GM12892 (cell line): Measurements from ENCODE around the gene C14orf93.
A peak's percentile ranks its signal among the peaks of the same experiment; 100 is the strongest.
"Not testable (repeated sequence)": the region's sequence is repeated elsewhere in the genome, so short reads cannot be mapped to it uniquely, and the experiment has no call there.

ENCODE experiments used
- DNase-seq: peaks from one replicate; pipeline ENCODE4 v3.0.0; 2011; ENCODE audit not compliant: insufficient read length
- FAIRE-seq: peaks from 2 replicates; lab custom pipeline; 2011; peaks lifted over from hg19 to GRCh38; lab: Jason Lieb, UNC
- POLR2A ChIP-seq: IDR thresholded peaks from 2 replicates; pipeline ENCODE4 v1.6.1; 2011; ENCODE audit warnings: low read depth, low read length, control low read depth
- POLR2AphosphoS5 ChIP-seq: IDR thresholded peaks from 2 replicates; pipeline ENCODE4 v1.6.1; 2011; ENCODE audit warnings: low read depth, low read length, control low read depth
- TAF1 ChIP-seq: IDR thresholded peaks from 2 replicates; pipeline ENCODE4 v1.6.1; 2011; ENCODE audit warnings: low read depth, mild to moderate bottlenecking, control low read depth, low read length, borderline replicate concordance

C14orf93 gene

DNA sequence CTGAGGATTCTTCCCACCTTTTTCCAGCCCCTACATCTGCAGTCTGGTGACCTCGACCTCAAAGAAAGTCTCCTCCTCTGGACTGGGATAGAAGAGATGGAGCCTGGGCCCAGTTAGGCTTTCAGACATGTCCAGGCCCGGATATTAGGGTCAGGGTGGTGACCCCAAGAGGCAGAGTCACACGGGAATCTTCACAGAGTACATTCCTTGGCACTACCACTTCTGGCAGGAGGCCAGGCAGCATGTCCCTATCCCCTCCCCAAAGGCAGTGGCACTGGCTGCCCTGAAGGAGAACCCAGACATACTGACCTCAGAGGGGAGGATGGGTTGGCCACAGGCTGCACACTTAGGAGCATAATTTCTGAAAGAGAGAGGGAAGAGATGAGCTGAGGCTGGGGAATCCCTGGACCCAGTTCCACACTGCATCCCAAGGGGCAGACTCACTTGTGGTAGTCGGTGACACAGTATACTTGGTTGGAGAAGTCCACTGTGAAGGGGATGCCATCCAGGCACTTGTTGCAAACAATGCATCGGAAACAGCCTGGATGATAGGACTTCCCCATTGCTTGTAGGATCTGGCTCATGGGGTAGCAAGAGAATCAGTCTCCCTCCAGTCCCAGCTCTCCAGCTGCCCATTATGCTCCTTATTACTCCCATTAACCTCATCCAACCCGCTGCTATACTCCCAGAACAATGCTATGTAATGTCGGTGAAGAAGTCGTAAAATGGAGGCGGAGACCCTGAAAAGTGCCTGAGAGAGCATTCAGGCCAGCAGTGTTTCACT, 35.2 kb downstream of the C14orf93 start:
- FAIRE-seq (no peak), DNase-seq (no peak)
- TF ChIP-seq POLR2AphosphoS5 (no peak), TAF1 (no peak), POLR2A (no peak)

DNA sequence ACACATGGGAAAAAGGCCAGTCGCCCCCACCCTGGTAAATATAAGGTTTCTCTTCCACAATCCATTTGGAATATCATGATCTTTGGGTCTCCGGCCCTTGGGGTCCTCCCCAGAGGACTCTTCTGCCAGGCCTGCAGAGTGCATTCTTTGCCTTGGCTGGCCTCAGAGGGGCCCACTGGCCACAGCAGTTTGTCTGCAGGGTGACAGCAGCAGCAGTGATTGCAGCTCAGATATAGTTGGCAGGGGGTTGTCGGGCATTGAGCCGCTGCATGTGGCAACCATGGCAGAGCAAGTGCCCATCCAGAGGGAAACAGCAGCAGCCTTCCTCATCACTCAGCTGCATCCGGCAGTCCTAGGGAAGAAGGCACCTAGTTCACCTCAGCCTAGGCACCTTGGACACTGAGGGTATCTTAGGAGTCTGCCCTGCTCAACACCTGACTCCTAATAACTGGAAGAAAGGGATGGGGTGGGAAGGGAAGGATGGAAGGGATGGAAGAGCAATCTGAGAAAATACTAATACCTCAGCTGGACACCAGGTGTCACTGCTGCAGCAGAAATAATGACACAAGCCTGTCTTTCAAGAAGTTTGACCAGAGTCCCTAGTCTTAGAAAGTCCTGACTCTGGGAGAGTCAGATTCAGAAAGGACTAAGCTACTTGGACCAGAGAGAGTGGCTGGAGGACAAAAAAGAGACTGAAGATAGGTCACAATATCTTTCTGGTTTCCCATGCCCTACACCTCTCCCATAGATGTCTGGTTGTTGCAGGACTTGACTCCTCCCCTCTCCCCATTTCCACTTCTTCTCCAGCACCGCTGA, 36.5 kb downstream of the C14orf93 start:
- FAIRE-seq: peak; percentile 74
- TF ChIP-seq TAF1 (no peak), POLR2A (no peak), POLR2AphosphoS5 (no peak)
- DNase-seq: no peak

DNA sequence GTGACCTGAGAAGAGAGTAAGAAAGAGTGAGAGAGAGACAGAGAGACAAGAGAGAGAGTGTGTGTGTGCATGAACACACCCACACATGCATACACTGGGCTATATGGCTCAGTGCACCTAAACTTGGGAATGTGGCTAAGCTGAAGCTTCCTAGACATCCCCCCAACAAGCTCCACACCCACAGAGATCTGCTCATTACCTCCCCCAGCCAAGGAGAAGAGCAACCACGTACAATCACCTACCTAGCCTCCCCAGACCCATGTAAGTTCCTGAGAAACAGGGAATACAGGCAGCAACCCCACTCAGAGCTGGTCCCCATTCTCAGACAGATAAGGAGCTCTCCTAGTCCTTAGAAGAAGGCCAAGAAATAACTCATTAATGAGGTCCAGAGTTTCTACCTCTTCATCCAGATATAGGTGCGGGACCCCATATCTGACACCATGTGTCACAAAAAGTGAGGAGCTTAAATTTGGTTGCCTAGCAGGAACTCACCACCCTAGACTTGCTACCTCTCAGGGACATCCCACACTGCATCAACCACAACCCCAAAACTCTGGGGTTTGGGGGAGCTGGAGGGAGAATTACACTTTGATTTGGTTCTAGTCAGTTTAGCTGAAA, 37.5 kb downstream of the C14orf93 start:
- no peak for FAIRE-seq
- TF ChIP-seq TAF1: no peak
- no peak for TF ChIP-seq POLR2A
- TF ChIP-seq POLR2AphosphoS5: no peak

DNA sequence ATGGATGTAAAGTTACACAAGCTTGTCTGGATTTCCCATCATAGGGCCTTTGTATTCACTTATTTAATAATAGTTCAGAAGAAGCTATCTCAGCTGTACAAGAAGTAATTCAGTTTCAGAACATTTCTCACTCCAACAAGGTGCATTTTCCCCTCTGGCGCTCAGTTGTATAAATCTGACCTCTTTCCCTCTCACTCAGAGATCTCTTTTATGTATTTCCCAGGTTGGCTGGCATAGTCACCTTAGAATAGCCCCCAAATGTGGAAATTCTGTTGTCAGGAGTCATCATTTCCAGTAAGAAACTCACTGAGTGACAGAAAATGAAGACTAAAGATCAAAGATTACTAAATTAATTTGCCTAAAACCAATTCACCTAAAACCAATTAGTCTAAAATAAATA, 38.8 kb downstream of the C14orf93 start:
- TF ChIP-seq POLR2A (no peak), POLR2AphosphoS5 (no peak), TAF1 (no peak)
- FAIRE-seq: no peak

More for the DNA sequence above, 37.5 kb downstream of the C14orf93 start:
- DNase-seq: no peak

DNA sequence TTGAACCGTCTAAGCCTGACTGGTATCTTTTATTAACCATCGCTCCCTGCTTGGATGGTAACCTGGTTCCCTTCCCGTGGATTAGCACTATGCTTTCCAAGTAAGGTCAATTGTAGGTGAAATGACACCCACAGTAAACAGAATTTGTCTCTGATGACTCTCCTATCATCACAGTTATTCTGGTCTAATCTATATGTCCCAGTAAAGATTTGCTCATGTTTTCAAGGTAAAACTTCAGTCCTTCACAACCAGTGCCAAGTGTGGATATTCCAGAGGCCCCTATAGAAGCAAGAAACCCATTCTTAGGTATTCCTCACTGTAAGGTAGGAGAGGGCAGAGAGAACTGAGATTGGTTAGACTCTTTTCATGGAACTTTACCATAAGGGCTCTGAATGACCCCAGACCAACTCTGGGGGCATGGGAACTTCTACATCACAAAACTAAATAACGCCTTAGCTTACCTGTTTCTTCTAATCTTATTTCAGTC, 43.1 kb downstream of the C14orf93 start:
- FAIRE-seq: no peak

More for the DNA sequence above, 38.8 kb downstream of the C14orf93 start:
- DNase-seq: no peak

DNA sequence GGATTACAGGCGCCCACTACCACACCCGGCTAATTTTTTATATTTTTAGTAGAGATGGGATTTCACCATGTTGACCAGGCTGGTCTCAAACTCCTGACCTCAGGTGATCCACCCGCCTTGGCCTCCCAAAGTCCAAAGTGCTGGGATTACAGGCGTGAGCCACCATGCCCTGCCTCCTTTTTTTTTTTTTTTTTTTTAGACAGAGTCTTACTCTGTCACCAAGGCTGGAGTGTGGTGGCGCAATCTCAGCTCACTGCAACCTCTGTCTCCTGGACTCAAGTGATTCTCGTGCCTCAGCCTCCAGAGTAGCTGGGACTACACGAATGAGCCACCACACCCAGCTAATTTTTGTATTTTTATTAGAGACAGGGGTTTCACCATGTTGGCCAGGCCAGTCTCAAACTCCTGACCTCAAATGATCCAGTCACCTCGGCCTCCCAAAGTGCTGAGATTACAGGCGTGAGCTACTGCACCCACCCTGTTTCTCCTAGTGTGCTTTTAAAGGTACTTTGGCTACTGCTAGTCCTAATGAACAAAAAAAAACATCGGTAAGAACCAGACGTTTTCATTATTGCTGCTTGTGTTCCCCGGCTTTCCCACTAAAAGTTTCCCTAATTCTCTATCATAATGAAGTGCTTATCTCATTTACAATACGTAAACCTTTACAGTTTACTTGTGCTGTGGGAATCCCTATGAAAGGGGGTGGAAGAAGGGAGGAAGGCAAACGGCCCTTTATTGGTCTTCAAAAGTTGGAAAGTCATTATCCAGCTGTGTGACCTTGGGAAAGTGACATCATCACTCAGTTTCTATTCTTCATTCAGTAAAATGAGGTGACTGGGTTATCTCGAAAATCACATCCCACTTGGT, 43.8 kb downstream of the C14orf93 start:
- not testable (repeated sequence) for DNase-seq, FAIRE-seq

More for the DNA sequence above, 43.1 kb downstream of the C14orf93 start:
- no peak for DNase-seq
- TF ChIP-seq POLR2A (no peak), POLR2AphosphoS5 (no peak)

DNA sequence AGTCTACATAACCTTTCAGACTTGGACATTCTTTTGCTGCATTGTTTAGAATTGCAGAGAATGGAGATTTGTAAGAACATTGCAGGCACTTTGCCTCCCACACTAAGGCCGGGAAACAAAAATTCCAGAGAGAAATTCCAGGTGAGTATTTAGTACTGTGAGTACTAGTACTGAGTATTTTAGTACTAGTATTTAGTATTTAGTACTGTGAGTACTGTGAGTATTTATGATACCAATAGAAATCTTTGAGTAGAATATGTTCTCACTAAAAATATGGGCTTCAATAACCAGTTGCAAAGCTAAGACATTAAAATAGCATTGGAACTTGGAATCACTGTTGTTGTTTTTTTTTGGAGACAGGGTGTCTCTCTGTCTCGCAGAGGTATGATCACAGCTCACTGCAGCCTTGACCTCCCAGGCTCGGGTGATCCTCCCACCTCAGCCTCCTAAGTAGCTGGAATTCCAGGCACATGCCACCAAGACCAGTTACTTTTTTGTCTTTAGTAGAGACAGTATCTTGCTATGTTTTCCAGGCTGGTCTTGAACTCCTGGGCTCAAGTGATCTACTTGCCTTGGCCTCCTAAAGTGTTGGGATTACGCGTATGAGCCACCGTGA, 47.8 kb downstream of the C14orf93 start:
- FAIRE-seq (no peak), DNase-seq (no peak)
- TF ChIP-seq TAF1 (no peak), POLR2AphosphoS5 (no peak), POLR2A (no peak)

DNA sequence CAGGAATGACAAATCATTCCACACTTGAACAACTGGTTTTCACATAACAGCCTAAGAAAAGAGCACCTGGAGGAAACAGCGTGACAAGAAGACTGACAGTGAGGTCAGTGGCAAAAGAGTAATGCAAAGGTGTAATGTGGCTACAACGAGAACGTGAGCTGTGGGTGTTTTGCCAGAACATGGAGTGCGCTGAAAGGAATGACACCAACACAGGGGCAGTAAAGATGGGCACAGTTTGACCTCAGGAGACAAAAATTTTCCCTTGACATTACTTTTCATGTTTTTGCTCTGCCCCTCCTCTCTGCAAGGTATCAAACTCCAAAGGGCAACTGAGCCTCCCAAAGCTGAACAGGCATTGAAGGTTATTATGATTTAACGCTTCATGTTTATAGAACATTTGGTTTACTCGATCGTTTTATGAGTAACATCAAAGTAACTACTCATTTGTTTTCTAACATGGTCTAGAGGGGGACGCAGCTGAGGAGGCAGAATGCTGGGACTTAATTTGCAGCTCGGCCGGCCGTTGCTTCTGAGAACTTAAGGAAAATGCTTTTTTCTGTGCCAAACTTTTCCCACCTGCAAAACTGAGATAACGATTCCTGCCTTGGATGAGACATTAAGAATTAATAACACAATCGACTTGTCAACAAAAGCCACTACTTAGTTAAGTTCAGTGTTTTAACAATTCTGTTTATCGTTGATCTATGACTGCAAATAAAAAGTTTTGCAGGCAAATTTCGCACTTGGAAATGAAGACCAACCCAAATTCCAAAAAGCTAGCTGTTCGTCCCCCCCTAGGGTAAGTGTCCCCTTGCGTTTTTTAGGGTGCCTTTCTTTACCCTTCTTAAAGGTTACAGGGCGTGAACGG, 54.0 kb downstream of the C14orf93 start:
- TF ChIP-seq TAF1 (no peak), POLR2A (no peak), POLR2AphosphoS5 (no peak)
- FAIRE-seq (no peak), DNase-seq (no peak)

DNA sequence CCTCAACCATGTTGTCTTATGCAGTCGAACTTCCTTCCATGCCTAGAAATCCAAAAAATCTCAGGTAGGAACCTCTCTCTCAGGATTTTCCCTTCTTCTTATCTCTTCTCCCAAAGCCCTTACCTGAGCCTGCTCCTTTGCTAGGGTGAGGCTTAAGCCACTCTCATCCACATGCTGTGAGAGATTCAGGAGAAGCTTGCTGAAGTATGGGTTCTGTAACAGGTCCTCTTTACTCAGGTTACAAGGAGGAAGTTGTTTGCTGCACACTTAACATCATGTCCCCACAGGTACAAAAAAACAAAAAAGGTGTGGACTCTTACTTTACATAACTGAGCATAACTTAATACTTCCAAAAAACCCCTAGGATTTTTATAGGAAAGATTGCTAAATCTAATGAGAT, 57.5 kb downstream of the C14orf93 start:
- DNase-seq (no peak), FAIRE-seq (no peak)
- TF ChIP-seq TAF1: no peak
- no peak for TF ChIP-seq POLR2AphosphoS5
- no peak for TF ChIP-seq POLR2A

DNA sequence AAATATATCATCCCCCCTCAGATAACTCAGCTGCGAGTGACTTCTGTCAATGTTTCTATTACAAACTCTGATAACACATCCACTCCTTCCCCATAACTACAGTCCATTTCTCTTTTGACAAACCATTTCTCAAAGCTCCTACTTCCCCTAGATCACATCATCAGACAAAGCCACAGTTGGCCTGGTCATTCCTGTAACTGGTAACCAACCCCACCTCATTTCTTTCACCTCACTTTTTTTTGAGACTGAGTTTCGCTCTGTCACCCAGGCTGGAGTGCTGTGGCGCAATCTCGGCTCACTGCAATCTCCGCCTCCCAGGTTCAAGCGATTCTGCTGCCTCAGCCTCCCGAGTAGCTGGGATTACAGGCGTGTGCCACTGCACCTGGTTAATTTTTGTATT, 58.1 kb downstream of the C14orf93 start:
- FAIRE-seq, DNase-seq: not testable (repeated sequence)
